Endothelial cell of umbilical vein (primary cell): ENCODE measurements around the gene SCP2. TPM values are rescaled to one million over a fixed set of nuclear protein-coding genes. Genes with fewer than 3 reads are reported as not detected.
A peak's percentile ranks its signal among the peaks of the same experiment; 100 is the strongest.

Experiments
- BruUV-seq: library from RNA; stranded (reverse); fragments of 400-500 nt; replicated peaks from 2 replicates; lab custom pipeline; 2021; lab: Mats Ljungman, UMichigan
- CTCF ChIA-PET: fragments of 300-600, 350-600 bp; sonication (Branson Sonifier 250); formaldehyde crosslinking; loops from one replicate; lab custom pipeline; 2021; ENCODE audit warnings: antibody characterized with exemption, inconsistent platforms; lab: Charles Lee
- POLR2A ChIA-PET: fragments of 300-600, 350-600 bp; sonication (Branson Sonifier 250); formaldehyde crosslinking; loops from one replicate; lab custom pipeline; 2021; ENCODE audit warnings: antibody characterized with exemption, inconsistent platforms; lab: Charles Lee
- DNase-seq: peaks from one replicate; pipeline ENCODE4 v3.0.0-alpha.2; 2011; ENCODE audit warnings: low read depth, low spot score
- FAIRE-seq: peaks from 2 replicates; lab custom pipeline; 2011; peaks lifted over from hg19 to GRCh38; lab: Jason Lieb, UNC
- H2AFZ ChIP-seq: 2 replicates; pipeline ENCODE4 v1.6.0; 2012; ENCODE audit warnings: low read depth, low read length, control low read depth, inconsistent platforms
- H3K27ac ChIP-seq: 2 replicates; pipeline ENCODE4 v1.5.1; 2011; ENCODE audit warnings: low read depth, mild to moderate bottlenecking, control low read depth, low read length, moderate library complexity; ENCODE audit not compliant: insufficient read depth
- H3K27me3 ChIP-seq, 2 experiments: 2 replicates each; pipeline versions ENCODE4 v1.6.0 to v1.6.1; 2011; ENCODE audit warnings: low read length in 2 of 2, mixed read lengths in 1 of 2; ENCODE audit not compliant: control insufficient read depth in 2 of 2, insufficient read depth in 2 of 2
- H3K36me3 ChIP-seq, 2 experiments: 2 replicates in 1 of 2; 3 replicates in 1 of 2; pipeline ENCODE4 v1.5.1; 2011; ENCODE audit warnings: low read length in 2 of 2, mild to moderate bottlenecking in 1 of 2, moderate library complexity in 1 of 2; ENCODE audit not compliant: control insufficient read depth in 2 of 2, insufficient read depth in 2 of 2; ENCODE audit errors: extremely low read depth in 1 of 2
- H3K4me1 ChIP-seq: 3 replicates; pipeline ENCODE4 v1.5.1; 2011; ENCODE audit warnings: mild to moderate bottlenecking, low read length; ENCODE audit not compliant: control insufficient read depth, insufficient read depth; ENCODE audit errors: extremely low read depth
- H3K4me2 ChIP-seq: 2 replicates; pipeline ENCODE4 v1.6.1; 2011; ENCODE audit warnings: low read length, control low read depth, mixed read lengths; ENCODE audit not compliant: insufficient read depth
- H3K4me3 ChIP-seq, 3 experiments: fragments of 200-600 bp in 1 of 3; sonication (generic), shearing (Covaris generic) in 1 of 3; replicated peaks in 1 of 3; 2 replicates each; pipeline ENCODE4 v1.5.1; 2011 to 2016; ENCODE audit warnings: control low read depth in 3 of 3, low read length in 3 of 3, mild to moderate bottlenecking in 2 of 3, inconsistent platforms in 1 of 3, low read depth in 1 of 3, moderate library complexity in 1 of 3; ENCODE audit not compliant: insufficient read depth in 1 of 3
- H3K79me2 ChIP-seq: 2 replicates; pipeline ENCODE4 v1.6.0; 2012; ENCODE audit warnings: low read length, inconsistent platforms; ENCODE audit not compliant: control insufficient read depth, insufficient read depth
- H3K9ac ChIP-seq: replicated peaks from 2 replicates; pipeline ENCODE3; 2011; ENCODE audit warnings: low read length, control low read depth; ENCODE audit not compliant: insufficient read depth; ENCODE audit errors: extremely low read depth
- H3K9me1 ChIP-seq: replicated peaks from 3 replicates; pipeline ENCODE4 v1.6.0; 2011; ENCODE audit warnings: mild to moderate bottlenecking, low read length; ENCODE audit not compliant: control insufficient read depth, insufficient read depth; ENCODE audit errors: extremely low read depth
- H3K9me3 ChIP-seq: replicated peaks from 2 replicates; pipeline ENCODE4 v1.5.1; 2012; ENCODE audit warnings: low read length, inconsistent platforms; ENCODE audit not compliant: control insufficient read depth, insufficient read depth
- H4K20me1 ChIP-seq: replicated peaks from 2 replicates; pipeline ENCODE3; 2011; ENCODE audit warnings: mild to moderate bottlenecking, low read length; ENCODE audit not compliant: control insufficient read depth, insufficient read depth; ENCODE audit errors: extremely low read depth
- CTCF ChIP-seq, 2 donors: IDR thresholded peaks; 1 replicate in 1 of 2; 2 replicates in 1 of 2; pipeline ENCODE4 v1.5.1; 2011; ENCODE audit warnings: low read length in 2 of 2, mild to moderate bottlenecking in 2 of 2, moderate library complexity in 2 of 2, control low read depth in 1 of 2, inconsistent platforms in 1 of 2, low read depth in 1 of 2; ENCODE audit not compliant: insufficient read depth in 1 of 2; ENCODE audit errors: extremely low read depth in 1 of 2
- EZH2 ChIP-seq: IDR thresholded peaks from 2 replicates; pipeline ENCODE4 v1.6.1; 2012; ENCODE audit warnings: borderline replicate concordance, low read depth, mild to moderate bottlenecking, moderate library complexity, low read length, inconsistent platforms; ENCODE audit not compliant: severe bottlenecking
- FOS ChIP-seq: IDR thresholded peaks from 2 replicates; pipeline ENCODE4 v1.6.1; 2011; ENCODE audit warnings: mild to moderate bottlenecking, low read length, moderate library complexity, borderline replicate concordance; ENCODE audit not compliant: insufficient read depth
- JUN ChIP-seq: IDR thresholded peaks from 2 replicates; pipeline ENCODE4 v1.6.1; 2011; ENCODE audit warnings: borderline replicate concordance, low read depth; ENCODE audit not compliant: insufficient read length, insufficient read depth
- MYC ChIP-seq: IDR thresholded peaks from one replicate; pipeline ENCODE4 v1.6.1; 2011; ENCODE audit warnings: mild to moderate bottlenecking, low read depth, low read length
- POLR2A ChIP-seq: IDR thresholded peaks from 2 replicates; pipeline ENCODE4 v1.6.1; 2012; ENCODE audit warnings: low read depth, mild to moderate bottlenecking, control low read depth, low read length
- dilution Hi-C: fragments of 300-500 bp; cut with MboI; formaldehyde crosslinking; loops from one replicate; pipeline ENCODE4 v1.15.0; 2019; ENCODE audit warnings: low sequenced_read_pairs; ENCODE audit not compliant: extremely low pct_ligation_motif_present
- intact Hi-C: fragments of 100-400 bp; cut with micrococcal nuclease; formaldehyde crosslinking; loops from one replicate; pipeline ENCODE4 v1.10.0; 2022
- polyA plus RNA-seq, 4 experiments: library from polyadenylated mRNA; depleted of rRNA in 3 of 4; stranded (reverse) in 3 of 4; unstranded in 1 of 4; fragments of >200 nt; gene quantifications; 2 replicates each; pipeline versions ENCODE4 v1.2.1 to v1.2.3, GENCODE V29; 2011 to 2012; ENCODE audit warnings: missing spikeins in 1 of 4
- total RNA-seq: library from RNA; stranded (reverse); gene quantifications from 2 replicates; pipeline ENCODE4 v1.2.3, GENCODE V29; 2021

SCP2 gene
- total and polyA plus RNA-seq, 2 donors (not counting 3 experiments of a cell fraction or from before 2014, with no cell fraction given) = 42.4 to 92.7 TPM

GRCh38 chr1:52970149-52970548 lies 43.1 kb downstream of the SCP2 start:
- intact Hi-C loops = no loop called here
- no TSS peak for BruUV-seq
- ChIA-PET POLR2A (no interaction called here), CTCF (no interaction called here)
- Histone ChIP-seq H3K79me2 (no peaks in the 10 kb centered on the region), H3K36me3 (no peaks in the 10 kb centered on the region), H3K9me1 (no peaks in the 10 kb centered on the region), H3K9ac (no peak overlapping the region), H3K4me1 (no peaks in the 10 kb centered on the region), H3K27ac (no peak overlapping the region), H2AFZ (no peak overlapping the region), H3K4me2 (no peak overlapping the region), H3K27me3 (no peaks in the 10 kb centered on the region), H3K4me3 (no peak overlapping the region), H4K20me1 (no peaks in the 10 kb centered on the region), H3K9me3 (no peaks in the 10 kb centered on the region)
- DNase-seq = peak; percentile 16
- dilution Hi-C loops = no loop called here
- FAIRE-seq = no peak
- TF ChIP-seq MYC (no peak), CTCF (IDR thresholded peaks at IDR 0.05; ENCODE audit: extremely low read depth in 1 of 2, insufficient read depth in 1 of 2, low read depth in 1 of 2, low read length in 2 of 2) (peak in 1 of 2 donors; percentile 1), EZH2 (no peak), POLR2A (no peak), FOS (no peak)

GRCh38 chr1:52973841-52974240 lies 46.8 kb downstream of the SCP2 start:
- Histone ChIP-seq H3K4me3 (no peak overlapping the region), H3K36me3 (no peaks in the 10 kb centered on the region), H2AFZ (no peak overlapping the region), H3K9me3 (no peaks in the 10 kb centered on the region), H3K27me3 (no peaks in the 10 kb centered on the region), H3K27ac (no peak overlapping the region), H3K79me2 (no peaks in the 10 kb centered on the region), H4K20me1 (no peaks in the 10 kb centered on the region), H3K4me1 (no peaks in the 10 kb centered on the region), H3K4me2 (no peak overlapping the region), H3K9me1 (no peaks in the 10 kb centered on the region), H3K9ac (no peak overlapping the region)
- FAIRE-seq = no peak
- dilution Hi-C loops (no loop called here), intact Hi-C loops (no loop called here)
- BruUV-seq = no TSS peak
- ChIA-PET POLR2A (no interaction called here), CTCF (no interaction called here)
- no peak for DNase-seq
- TF ChIP-seq POLR2A (no peak), JUN (no peak)
